Activated CD4-positive, alpha-beta T cell treated with anti-CD3 and anti-CD28 coated beads for 36 hours (primary cell): ENCODE results near the gene EN2. TPM values are rescaled to one million over a fixed set of nuclear protein-coding genes. Genes with fewer than 3 reads are reported as not detected.

ENCODE experiments used
- ATAC-seq: fragments of 200-7000 bp; cut with Tn5 transposase; one replicate; pipeline ENCODE4 v1.10.0; 2021; ENCODE audit warnings: mild to moderate bottlenecking, moderate library complexity
- CTCF ChIA-PET: fragments of 350-600 bp; sonication (Branson Sonifier 250); formaldehyde crosslinking; loops from one replicate; lab custom pipeline; 2021; ENCODE audit warnings: antibody characterized with exemption; lab: Charles Lee
- POLR2A ChIA-PET: fragments of 350-600 bp; sonication (Branson Sonifier 250); formaldehyde crosslinking; loops from one replicate; lab custom pipeline; 2021; ENCODE audit warnings: antibody characterized with exemption, inconsistent platforms; lab: Charles Lee
- DNase-seq: peaks from one replicate; pipeline ENCODE4 v3.0.0-alpha.2; 2020
- H3K27ac Mint-ChIP-seq: one replicate; pipeline ENCODE4 v1.8.0; 2021; ENCODE audit warnings: mixed read lengths
- H3K27me3 Mint-ChIP-seq: one replicate; pipeline ENCODE4 v1.8.0; 2021; ENCODE audit warnings: mixed read lengths
- H3K36me3 Mint-ChIP-seq: one replicate; pipeline ENCODE4 v1.8.0; 2021; ENCODE audit warnings: low read depth, mixed read lengths
- H3K4me1 Mint-ChIP-seq: one replicate; pipeline ENCODE4 v1.8.0; 2021; ENCODE audit warnings: mixed read lengths
- H3K4me3 Mint-ChIP-seq: one replicate; pipeline ENCODE4 v1.8.0; 2021; ENCODE audit warnings: mild to moderate bottlenecking, moderate library complexity, mixed read lengths
- H3K9me3 Mint-ChIP-seq: one replicate; pipeline ENCODE4 v1.8.0; 2021; ENCODE audit warnings: low read depth, mixed read lengths
- intact Hi-C, 2 experiments: fragments of 100-400 bp; cut with DNase I in 1 of 2; cut with micrococcal nuclease in 1 of 2; formaldehyde crosslinking; loops; one replicate each; pipeline versions ENCODE4 v1.14.2 to v1.15.1; 2022 to 2024; cut with DNase I, micrococcal nuclease
- total RNA-seq, 2 experiments: library from RNA; stranded (reverse); gene quantifications; one replicate each; pipeline ENCODE4 v1.2.3, GENCODE V29; 2021

Gene EN2
- total RNA-seq, 2 experiments from 2014 or later, result not detected

- ChIA-PET CTCF (interaction anchor here (0.6 to 0.7 kb wide), 2 partner anchors 353 to 419 kb away, joined by 3 read pairs; no protein-coding TSS in a partner anchor), POLR2A (no interaction called here)
- no peaks in the 10 kb centered on the region for H3K36me3 Mint-ChIP-seq
- H3K9me3 Mint-ChIP-seq, result no peaks in the 10 kb centered on the region
- ATAC-seq (no peak), DNase-seq (no peak)
- H3K27me3 Mint-ChIP-seq, result peaks cover 21% of the 10 kb centered on the region
- H3K4me1 Mint-ChIP-seq, result no peaks in the 10 kb centered on the region
- intact Hi-C loops, result no loop called here
- H3K27ac Mint-ChIP-seq, result no peak overlapping the region
- H3K4me3 Mint-ChIP-seq, result no peak overlapping the region
These were observed 29.6 kb upstream of the EN2 start for GRCh38 chr7:155428171-155428834.

- H3K27me3 Mint-ChIP-seq, result peaks cover 22% of the 10 kb centered on the region
- POLR2A ChIA-PET, result no interaction called here
These were observed 28.3 kb upstream of the EN2 start for GRCh38 chr7:155429651-155430050.

GRCh38 chr7:155430606-155431005 is 27.3 kb upstream of the EN2 start:
- no peaks in the 10 kb centered on the region for H3K4me1 Mint-ChIP-seq
- no peak for DNase-seq
- H3K4me3 Mint-ChIP-seq, result no peak overlapping the region
- CTCF ChIA-PET, result no interaction called here
- H3K9me3 Mint-ChIP-seq, result no peaks in the 10 kb centered on the region
- no peak overlapping the region for H3K27ac Mint-ChIP-seq
- intact Hi-C loops, result no loop called here
- no peak for ATAC-seq
- peaks cover 25% of the 10 kb centered on the region for H3K27me3 Mint-ChIP-seq
- POLR2A ChIA-PET, result no interaction called here
- H3K36me3 Mint-ChIP-seq, result no peaks in the 10 kb centered on the region

More at GRCh38 chr7:155429651-155430050, 28.3 kb upstream of the EN2 start:
- DNase-seq (no peak), ATAC-seq (no peak)
- no peaks in the 10 kb centered on the region for H3K9me3 Mint-ChIP-seq
- H3K27ac Mint-ChIP-seq, result no peak overlapping the region
- H3K4me3 Mint-ChIP-seq, result no peak overlapping the region
- CTCF ChIA-PET, result no interaction called here
- H3K4me1 Mint-ChIP-seq, result no peaks in the 10 kb centered on the region
- no peaks in the 10 kb centered on the region for H3K36me3 Mint-ChIP-seq
- intact Hi-C loops, result no loop called here

GRCh38 chr7:155431231-155431630 is 26.7 kb upstream of the EN2 start:
- intact Hi-C loops, result no loop called here
- Mint-ChIP-seq H3K9me3 (no peaks in the 10 kb centered on the region), H3K4me3 (no peak overlapping the region), H3K36me3 (no peaks in the 10 kb centered on the region), H3K27ac (no peak overlapping the region), H3K4me1 (no peaks in the 10 kb centered on the region), H3K27me3 (peaks cover 31% of the 10 kb centered on the region)
- CTCF ChIA-PET, result no interaction called here
- ATAC-seq (no peak), DNase-seq (no peak)
- POLR2A ChIA-PET, result no interaction called here

- H3K27me3 Mint-ChIP-seq, result peaks cover 36% of the 10 kb centered on the region
- ChIA-PET CTCF (no interaction called here), POLR2A (no interaction called here)
- H3K4me3 Mint-ChIP-seq, result no peak overlapping the region
- no peak overlapping the region for H3K27ac Mint-ChIP-seq
- DNase-seq (no peak), ATAC-seq (no peak)
- intact Hi-C loops, result no loop called here
- H3K4me1 Mint-ChIP-seq, result no peaks in the 10 kb centered on the region
- no peaks in the 10 kb centered on the region for H3K36me3 Mint-ChIP-seq
- no peaks in the 10 kb centered on the region for H3K9me3 Mint-ChIP-seq
These were observed 26.2 kb upstream of the EN2 start for GRCh38 chr7:155431711-155432110.

- CTCF ChIA-PET, result interaction anchor here (0.7 to 1.1 kb wide), 3 partner anchors 10 to 22 kb away, joined by 3 read pairs; no protein-coding TSS in a partner anchor
- Mint-ChIP-seq H3K27me3 (peaks cover 36% of the 10 kb centered on the region), H3K9me3 (no peaks in the 10 kb centered on the region), H3K27ac (no peak overlapping the region), H3K4me3 (no peak overlapping the region), H3K4me1 (no peaks in the 10 kb centered on the region), H3K36me3 (no peaks in the 10 kb centered on the region)
- POLR2A ChIA-PET, result interaction anchor here (0.7 kb wide), 1 partner anchor 1094 kb away, joined by 6 read pairs; no protein-coding TSS in a partner anchor
- no peak for DNase-seq
- intact Hi-C loops, result no loop called here
- ATAC-seq, result no peak
These were observed 22.8 kb upstream of the EN2 start for GRCh38 chr7:155435110-155435509.

- Mint-ChIP-seq H3K9me3 (no peaks in the 10 kb centered on the region), H3K27me3 (peaks cover 36% of the 10 kb centered on the region), H3K27ac (no peak overlapping the region), H3K4me1 (no peaks in the 10 kb centered on the region), H3K36me3 (no peaks in the 10 kb centered on the region), H3K4me3 (no peak overlapping the region)
- intact Hi-C loops, result no loop called here
- ATAC-seq (no peak), DNase-seq (no peak)
- POLR2A ChIA-PET, result no interaction called here
- CTCF ChIA-PET, result interaction anchor here (0.6 kb wide), 1 partner anchor 66 kb away, joined by 3 read pairs; no protein-coding TSS in a partner anchor
These were observed 20.1 kb upstream of the EN2 start for GRCh38 chr7:155437836-155438235.

GRCh38 chr7:155438777-155439176 is 19.2 kb upstream of the EN2 start:
- peaks cover 39% of the 10 kb centered on the region for H3K27me3 Mint-ChIP-seq
- no peaks in the 10 kb centered on the region for H3K4me1 Mint-ChIP-seq
- H3K27ac Mint-ChIP-seq, result no peak overlapping the region
- ATAC-seq (no peak), DNase-seq (no peak)
- ChIA-PET POLR2A (no interaction called here), CTCF (interaction anchor here (0.7 kb wide), 1 partner anchor 52 kb away, joined by 3 read pairs; no protein-coding TSS in a partner anchor)
- intact Hi-C loops, result no loop called here
- H3K4me3 Mint-ChIP-seq, result no peak overlapping the region
- no peaks in the 10 kb centered on the region for H3K36me3 Mint-ChIP-seq
- no peaks in the 10 kb centered on the region for H3K9me3 Mint-ChIP-seq

GRCh38 chr7:155439311-155440017 is 18.5 kb upstream of the EN2 start:
- DNase-seq (no peak), ATAC-seq (no peak)
- H3K27me3 Mint-ChIP-seq, result peaks cover 38% of the 10 kb centered on the region
- ChIA-PET CTCF (no interaction called here), POLR2A (no interaction called here)
- H3K4me1 Mint-ChIP-seq, result no peaks in the 10 kb centered on the region
- no peak overlapping the region for H3K4me3 Mint-ChIP-seq
- H3K9me3 Mint-ChIP-seq, result no peaks in the 10 kb centered on the region
- no peaks in the 10 kb centered on the region for H3K36me3 Mint-ChIP-seq
- intact Hi-C loops, result no loop called here
- no peak overlapping the region for H3K27ac Mint-ChIP-seq

GRCh38 chr7:155440018-155440410 is 17.9 kb upstream of the EN2 start:
- H3K4me3 Mint-ChIP-seq, result no peak overlapping the region
- H3K27me3 Mint-ChIP-seq, result peaks cover 41% of the 10 kb centered on the region
- DNase-seq, result no peak
- POLR2A ChIA-PET, result no interaction called here
- intact Hi-C loops, result no loop called here
- H3K4me1 Mint-ChIP-seq, result no peaks in the 10 kb centered on the region
- no peaks in the 10 kb centered on the region for H3K36me3 Mint-ChIP-seq
- ATAC-seq, result no peak
- H3K9me3 Mint-ChIP-seq, result no peaks in the 10 kb centered on the region
- CTCF ChIA-PET, result no interaction called here
- no peak overlapping the region for H3K27ac Mint-ChIP-seq

- no peaks in the 10 kb centered on the region for H3K4me1 Mint-ChIP-seq
- no peaks in the 10 kb centered on the region for H3K9me3 Mint-ChIP-seq
- intact Hi-C loops, result no loop called here
- ChIA-PET POLR2A (no interaction called here), CTCF (interaction anchor here (0.7 kb wide), 1 partner anchor 451 kb away, joined by 3 read pairs; no protein-coding TSS in a partner anchor)
- no peak for DNase-seq
- H3K36me3 Mint-ChIP-seq, result no peaks in the 10 kb centered on the region
- peaks cover 32% of the 10 kb centered on the region for H3K27me3 Mint-ChIP-seq
- no peak overlapping the region for H3K4me3 Mint-ChIP-seq
- no peak for ATAC-seq
- no peak overlapping the region for H3K27ac Mint-ChIP-seq
These were observed 16.1 kb upstream of the EN2 start for GRCh38 chr7:155441856-155442255.

GRCh38 chr7:155444746-155445145 is 13.2 kb upstream of the EN2 start:
- DNase-seq (no peak), ATAC-seq (no peak)
- H3K4me1 Mint-ChIP-seq, result no peaks in the 10 kb centered on the region
- H3K27me3 Mint-ChIP-seq, result peaks cover 42% of the 10 kb centered on the region
- intact Hi-C loops, result no loop called here
- CTCF ChIA-PET, result no interaction called here
- POLR2A ChIA-PET, result interaction anchor here (0.7 kb wide), 1 partner anchor 224 kb away, joined by 3 read pairs; no protein-coding TSS in a partner anchor
- H3K36me3 Mint-ChIP-seq, result no peaks in the 10 kb centered on the region
- no peak overlapping the region for H3K4me3 Mint-ChIP-seq
- H3K27ac Mint-ChIP-seq, result no peak overlapping the region
- no peaks in the 10 kb centered on the region for H3K9me3 Mint-ChIP-seq
